ENCODE results near the gene MGAT5.

Gene MGAT5

DNA sequence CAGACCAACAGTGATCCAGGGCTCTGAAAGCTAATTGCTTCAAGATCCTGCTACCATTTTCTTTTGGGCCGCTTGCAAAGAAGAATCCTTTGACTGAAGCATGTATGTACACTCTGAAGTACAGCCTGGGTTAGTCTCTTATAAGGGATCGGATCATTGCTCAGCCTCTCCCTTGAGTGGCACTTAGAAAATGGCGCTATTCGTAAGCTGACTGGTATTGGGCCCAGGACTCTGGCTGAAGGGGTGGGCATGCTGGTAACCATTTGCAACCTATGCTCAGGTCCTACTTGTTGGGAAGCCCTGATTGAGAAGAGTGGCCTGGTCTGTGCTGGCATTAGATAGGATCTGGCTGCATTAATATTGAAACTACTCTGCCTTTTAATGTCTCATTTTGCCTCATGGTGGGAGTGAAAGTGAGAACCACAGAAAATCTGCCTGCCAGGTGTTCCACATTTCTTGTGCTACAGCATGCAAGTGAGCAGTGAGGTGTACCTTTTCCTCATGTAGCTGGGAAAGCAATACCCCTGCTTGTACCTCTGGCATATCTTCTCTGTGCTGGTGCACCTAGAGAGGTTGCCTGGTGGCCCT lies 661 bp upstream of the MGAT5 start:
- DNase-seq (ENCODE audit: low read depth in 1 of 2, low spot score in 1 of 2): no peak

DNA sequence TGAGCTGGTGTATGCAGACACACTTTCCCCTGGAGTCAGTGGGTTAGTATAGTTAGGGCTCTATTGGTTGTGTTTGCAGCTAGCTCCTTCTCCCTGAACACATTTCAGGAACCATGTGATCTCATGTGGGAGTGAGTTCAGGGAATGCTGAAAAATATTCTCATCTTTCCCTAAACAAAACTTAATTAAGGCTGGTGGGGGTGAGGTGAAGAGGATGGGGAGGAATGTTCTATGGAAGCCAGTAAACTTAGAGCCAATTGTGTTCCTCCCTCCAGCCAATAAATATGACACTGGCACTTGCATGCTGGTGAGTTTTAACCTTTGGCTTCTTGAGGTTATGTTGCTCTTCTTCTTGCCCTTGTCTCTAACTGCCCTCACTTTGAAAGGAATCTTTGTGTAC lies 952 bp downstream of the MGAT5 start:
- DNase-seq (ENCODE audit: low read depth in 1 of 2, low spot score in 1 of 2): no peak

DNA sequence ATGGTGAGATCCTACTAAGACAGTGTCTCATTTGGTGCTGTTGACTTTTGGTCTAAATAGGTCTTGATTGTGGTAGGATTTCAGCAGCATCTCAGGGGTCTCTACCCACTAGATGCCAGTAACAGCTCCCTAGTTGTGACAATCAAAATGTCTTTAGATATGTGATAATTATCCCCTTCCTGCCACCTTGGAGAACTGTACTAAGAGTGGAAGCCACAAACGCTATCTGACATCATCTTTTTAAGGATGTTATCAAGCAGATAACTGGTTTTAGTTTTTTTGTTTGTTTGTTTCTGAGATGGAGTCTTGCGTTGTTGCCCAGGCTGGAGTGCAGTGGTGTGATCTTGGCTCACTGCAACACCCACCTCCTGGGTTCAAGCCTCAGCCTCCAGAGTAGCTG lies 3.1 kb downstream of the MGAT5 start:
- DNase-seq (ENCODE audit: low read depth in 1 of 2, low spot score in 1 of 2): no peak

DNA sequence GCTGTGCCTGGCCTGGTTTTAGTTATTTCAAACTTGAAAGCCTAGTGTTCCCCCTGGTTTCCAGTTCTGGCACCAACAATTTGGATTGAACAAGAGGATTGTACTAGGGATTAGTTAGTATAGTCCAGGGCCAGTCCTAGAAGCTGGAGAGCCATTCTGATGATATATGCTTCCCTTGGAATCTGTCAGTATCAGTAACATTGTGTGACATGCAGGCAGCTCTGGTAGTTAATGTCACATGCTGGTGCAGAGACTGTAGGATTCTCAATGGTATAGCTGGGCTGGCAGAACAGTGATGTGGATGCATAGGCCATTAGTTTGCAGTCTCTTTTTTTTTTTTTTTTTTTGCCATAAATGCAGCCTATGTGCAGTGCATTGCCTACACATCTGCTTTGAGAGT lies 3.6 kb downstream of the MGAT5 start:
- DNase-seq (ENCODE audit: low read depth in 1 of 2, low spot score in 1 of 2): no peak

DNA sequence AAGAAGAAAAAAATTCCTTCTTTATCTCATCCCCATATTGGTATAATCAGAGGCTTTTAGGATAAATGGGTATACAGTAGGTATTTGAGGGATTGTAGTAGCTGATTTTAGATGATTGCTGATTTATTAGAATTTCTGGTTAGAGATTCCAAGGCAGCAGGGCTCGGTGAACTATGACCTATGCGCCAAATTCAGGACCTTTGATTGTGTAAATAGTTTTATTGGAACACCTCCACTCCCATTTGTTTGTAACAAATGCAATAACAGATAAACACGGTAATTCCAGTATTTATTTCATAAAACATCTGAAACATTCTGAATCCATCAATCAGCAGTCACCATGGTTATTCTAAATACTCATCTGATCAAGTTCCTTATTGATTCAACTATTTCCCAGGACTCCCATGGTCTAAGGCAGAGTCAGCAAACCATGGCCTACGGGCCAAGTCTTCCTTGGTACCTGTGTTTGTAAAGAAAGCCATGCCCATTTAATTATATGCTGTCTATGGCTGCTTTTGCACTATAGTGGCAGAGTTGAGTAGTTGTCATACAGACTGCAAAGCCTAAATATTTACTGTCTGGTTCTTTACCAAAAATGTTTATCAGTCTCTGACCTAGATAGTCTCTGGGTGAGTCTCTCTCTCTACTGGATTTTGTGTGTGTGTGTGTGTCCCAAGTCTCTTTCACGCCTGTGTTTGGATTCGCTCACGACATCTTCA lies 4.3 kb downstream of the MGAT5 start:
- DNase-seq (ENCODE audit: low read depth in 1 of 2, low spot score in 1 of 2): no peak

DNA sequence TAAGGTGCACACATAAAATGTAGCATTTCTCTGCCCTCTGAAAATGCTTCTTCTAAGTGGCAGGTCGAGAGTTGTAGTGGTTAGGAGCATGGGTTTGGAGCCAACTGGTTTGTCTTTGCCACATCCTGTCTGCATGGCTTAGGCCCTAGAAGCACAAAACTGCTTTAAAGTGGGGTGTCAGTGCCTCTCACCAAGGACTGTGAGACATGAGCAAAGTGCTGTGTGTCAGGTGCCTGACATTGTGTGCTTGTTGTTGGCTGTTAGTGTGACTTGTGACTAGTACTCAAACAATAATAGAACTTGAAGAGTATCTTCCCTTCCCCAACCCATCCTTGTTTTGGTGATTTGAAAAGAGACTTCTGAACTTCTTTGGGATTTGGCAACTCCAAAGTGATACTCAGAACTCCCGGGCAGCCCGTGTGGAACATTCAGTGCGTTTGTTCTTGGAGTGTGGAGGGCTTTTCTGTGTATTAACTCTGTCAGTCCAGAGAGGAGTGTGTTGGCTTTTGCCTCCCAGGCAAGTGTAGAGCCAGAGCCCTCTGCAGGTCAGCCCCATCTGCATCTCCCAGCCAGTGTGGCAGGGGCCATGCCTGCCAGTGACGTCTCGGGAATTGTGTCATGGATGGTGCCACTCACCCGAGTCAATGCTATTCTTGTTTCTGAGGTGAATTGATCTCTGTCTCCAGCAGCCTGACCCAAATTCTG lies 5.0 kb downstream of the MGAT5 start:
- no peak for DNase-seq (ENCODE audit: low read depth in 1 of 2, low spot score in 1 of 2)

DNA sequence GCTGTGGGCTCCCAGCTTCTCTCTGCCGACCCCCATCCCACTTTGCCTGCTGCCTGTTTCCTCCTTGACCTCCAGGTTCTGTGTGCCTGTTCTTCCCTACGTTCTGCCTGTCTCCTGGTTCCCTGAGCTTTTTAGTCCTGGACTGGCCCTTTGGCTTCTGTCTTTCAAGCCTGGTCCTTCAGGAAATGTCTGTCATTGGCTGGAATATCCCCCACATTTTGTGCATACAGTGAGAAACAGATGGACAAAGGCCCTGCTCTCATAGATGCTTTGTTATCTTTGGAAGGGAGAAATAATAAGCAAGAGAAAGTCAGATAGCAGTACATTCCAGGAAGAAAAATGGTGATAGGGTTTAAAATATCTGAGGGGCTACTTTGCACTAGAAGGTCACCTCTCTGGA lies 5.7 kb downstream of the MGAT5 start:
- DNase-seq (ENCODE audit: low read depth in 1 of 2, low spot score in 1 of 2): no peak

DNA sequence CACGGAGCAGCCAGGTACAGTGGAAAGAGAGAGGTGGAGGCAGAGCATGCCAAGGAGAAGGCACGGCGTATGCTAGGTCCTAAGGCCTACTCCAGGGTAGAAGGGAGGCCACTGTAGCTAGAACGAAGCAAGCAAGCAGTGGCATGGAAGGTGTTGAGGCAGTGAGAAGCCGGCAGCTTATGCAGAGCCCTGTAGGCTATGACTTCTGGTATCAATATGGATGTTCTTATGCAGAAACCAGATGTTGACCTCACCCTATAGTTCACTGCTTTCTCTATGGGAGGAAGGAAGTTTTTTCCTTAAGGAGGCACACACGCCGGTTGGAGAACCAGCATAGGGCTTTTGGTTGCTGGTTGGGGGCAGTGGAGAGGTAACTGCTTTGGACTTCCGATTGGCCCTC lies 6.1 kb downstream of the MGAT5 start:
- no peak for DNase-seq (ENCODE audit: low read depth in 1 of 2, low spot score in 1 of 2)

DNA sequence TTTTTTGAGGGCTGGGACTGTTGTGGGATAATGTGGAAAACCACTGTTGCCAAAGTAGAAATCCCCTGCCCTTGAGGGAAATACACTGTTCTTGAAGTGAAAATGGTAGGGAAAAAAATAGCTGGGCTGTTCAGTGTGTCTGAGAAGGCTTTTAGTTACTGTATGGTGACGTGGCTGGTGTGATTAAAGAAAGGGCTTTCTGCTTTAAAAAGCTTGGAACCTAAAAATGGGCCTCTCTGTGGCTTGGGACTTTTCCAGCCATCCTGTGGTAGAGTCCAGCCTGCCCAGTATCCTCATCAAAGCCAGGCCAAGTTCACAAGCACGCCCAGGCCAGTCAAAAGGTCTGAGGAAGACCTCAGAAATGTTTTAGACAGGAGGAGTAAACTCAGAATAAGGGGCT lies 6.8 kb downstream of the MGAT5 start:
- no peak for DNase-seq (ENCODE audit: low read depth in 1 of 2, low spot score in 1 of 2)

DNA sequence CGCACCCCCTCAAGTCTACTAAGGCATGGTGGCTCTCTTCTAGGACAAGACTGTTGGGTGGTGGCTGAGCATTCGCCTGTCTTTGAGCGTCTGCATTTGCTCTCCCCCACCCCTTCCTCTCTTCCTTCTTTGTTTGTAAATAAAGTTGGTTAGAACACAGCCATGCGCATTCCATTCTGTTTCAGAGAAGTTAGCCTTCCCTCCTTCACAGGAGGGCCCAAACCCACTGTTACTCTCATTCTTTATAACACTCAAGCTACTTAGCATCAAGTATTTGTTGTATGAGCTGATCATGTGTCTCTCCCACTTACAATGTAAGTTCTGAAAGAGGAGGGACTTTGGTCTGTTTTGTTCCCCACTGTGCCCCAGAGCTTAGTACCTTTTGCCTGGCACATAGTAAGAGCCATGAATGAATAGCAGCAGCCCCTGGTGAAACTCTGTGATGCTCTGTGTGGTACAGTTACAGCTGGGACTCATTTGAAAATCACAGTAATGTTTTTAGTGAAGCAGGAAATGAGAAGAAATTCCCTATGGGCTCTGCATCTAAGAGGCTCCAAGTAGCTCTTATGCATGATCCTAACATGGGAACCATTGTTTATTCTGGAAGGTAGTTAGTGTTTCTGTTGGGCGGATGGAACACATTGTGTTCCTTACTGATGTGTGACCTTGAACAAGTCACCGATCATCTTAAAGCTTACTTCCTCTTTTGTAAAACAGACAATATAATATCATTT lies 7.7 kb downstream of the MGAT5 start:
- no peak for DNase-seq (ENCODE audit: low read depth in 1 of 2, low spot score in 1 of 2)

DNA sequence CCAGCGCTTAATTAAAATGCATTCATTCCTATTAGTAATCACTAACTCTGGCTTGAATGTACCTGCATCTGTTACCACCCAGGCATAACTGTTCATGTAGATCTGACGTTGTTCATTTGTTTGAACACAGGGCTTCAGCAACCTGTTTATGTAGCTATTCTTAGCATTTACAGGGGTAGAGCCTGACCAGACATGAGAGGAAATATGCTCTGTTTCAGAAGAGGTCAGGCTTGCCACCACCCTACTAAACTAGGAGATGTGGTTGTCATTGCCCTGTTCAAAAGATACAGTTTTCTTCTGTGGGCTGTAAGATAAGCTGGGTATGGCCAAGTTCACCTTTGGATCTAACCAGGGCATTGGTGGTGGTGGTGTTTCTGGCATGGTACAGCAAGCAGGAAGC lies 8.8 kb downstream of the MGAT5 start:
- no peak for DNase-seq (ENCODE audit: low read depth in 1 of 2, low spot score in 1 of 2)

DNA sequence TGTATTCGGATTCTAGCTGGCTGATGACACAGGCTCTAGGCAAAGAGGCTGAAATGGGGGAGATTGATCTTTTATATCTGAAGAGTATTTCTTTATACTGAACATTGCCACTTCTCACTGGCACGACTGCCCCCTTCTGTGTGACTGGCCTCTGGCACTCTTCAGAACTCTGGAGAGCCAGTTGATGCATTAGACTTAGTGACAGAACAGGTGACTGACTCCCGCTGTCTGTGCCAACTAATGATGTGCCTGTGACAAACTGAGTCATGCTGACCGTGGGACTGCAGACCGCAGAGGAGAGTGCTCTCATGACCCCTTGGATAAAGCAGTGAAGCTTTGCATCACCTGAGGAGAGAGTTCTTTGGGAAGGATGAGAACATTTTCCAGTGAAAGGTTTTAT lies 14.4 kb downstream of the MGAT5 start:
- DNase-seq (ENCODE audit: low read depth in 1 of 2, low spot score in 1 of 2): no peak

DNA sequence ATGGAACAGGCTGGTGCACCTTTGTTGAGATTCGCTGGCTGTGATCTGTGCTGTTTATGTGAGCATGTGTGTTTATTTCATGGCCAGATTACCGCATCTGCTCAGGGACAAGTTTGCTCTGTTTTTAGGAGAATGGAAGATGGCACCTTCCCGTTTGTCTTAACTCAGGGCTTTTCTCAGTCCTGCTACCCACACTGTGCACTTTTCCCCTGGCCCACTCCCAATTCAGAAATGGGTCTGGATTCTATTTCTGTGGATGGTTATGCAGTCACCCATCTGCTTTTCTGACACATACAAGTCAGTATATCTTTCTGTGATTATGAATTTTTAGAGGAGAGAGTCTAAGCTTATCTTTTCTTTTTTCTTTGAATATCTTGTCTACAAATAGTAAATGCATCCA lies 15.4 kb downstream of the MGAT5 start:
- no peak for DNase-seq (ENCODE audit: low read depth in 1 of 2, low spot score in 1 of 2)

DNA sequence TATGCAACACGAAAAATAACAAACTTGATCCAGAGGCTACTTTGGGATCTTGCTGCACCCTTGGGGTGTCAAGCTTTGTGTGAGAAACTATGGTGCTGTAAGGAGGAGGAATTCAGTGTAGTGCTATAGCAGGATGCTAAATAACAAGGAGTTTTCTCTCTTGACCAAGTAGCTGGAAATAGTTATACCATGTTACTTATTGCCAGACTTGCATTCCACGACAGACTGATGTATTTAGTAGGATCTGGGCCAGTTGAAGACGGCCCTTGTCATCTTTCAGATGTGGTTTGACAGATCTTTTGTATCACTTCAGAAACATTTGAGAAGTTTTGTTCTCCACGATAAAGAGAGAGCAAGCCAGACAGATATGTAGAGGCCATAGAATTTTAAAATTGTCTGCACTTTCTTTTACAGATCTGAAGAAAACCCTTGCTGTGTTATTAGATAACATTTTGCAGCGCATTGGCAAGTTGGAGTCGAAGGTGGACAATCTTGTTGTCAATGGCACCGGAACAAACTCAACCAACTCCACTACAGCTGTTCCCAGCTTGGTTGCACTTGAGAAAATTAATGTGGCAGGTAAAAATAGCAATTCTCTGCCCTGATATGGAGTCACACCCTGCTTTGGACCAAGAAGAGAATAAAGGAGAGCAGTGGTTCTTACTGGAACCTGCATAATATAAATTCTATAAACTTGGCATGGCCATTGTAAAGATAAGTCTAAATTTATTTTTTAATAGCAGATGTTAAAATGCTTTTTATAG lies 16.3 kb downstream of the MGAT5 start:
- no peak for DNase-seq (ENCODE audit: low read depth in 1 of 2, low spot score in 1 of 2)

DNA sequence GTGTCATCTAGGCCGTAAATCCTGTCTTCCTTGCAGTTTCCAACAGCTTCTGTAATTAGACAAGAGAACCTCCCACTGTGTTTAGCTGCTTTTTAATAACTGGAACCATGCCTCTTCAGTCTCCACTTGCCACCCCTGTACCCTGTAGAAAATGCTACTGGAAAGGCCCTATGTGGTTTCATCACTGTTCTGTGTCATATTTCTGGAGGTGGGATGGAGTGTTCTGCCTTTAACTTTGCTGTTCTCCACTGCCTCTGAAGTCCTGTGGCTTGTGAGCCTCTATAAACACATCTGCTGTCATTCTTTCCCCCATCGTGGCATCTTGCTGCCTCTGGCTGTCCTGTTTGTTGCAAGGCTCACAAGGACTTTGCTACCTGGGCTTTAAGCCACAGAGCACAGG lies 17.9 kb downstream of the MGAT5 start:
- no peak for DNase-seq (ENCODE audit: low read depth in 1 of 2, low spot score in 1 of 2)

DNA sequence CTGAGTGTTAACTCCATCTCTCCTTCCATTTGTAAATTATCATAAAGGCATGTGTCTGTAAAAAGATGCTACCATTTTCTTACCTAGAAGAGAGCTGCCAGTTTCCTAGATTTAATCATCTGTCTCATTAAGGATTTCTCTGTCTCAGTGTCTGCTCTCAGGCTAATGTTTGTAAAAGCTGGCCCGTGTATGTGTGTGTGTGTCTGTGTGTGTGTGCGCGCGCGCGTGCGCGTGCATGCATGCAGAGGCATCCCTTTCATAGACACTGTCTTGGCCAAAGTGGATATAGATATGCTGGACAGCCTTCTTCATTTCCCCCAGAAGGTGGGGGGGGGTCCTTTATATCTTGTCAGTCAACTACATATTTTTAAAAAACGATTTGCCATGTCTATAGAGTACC lies 18.9 kb downstream of the MGAT5 start:
- DNase-seq (ENCODE audit: low read depth in 1 of 2, low spot score in 1 of 2): no peak

DNA sequence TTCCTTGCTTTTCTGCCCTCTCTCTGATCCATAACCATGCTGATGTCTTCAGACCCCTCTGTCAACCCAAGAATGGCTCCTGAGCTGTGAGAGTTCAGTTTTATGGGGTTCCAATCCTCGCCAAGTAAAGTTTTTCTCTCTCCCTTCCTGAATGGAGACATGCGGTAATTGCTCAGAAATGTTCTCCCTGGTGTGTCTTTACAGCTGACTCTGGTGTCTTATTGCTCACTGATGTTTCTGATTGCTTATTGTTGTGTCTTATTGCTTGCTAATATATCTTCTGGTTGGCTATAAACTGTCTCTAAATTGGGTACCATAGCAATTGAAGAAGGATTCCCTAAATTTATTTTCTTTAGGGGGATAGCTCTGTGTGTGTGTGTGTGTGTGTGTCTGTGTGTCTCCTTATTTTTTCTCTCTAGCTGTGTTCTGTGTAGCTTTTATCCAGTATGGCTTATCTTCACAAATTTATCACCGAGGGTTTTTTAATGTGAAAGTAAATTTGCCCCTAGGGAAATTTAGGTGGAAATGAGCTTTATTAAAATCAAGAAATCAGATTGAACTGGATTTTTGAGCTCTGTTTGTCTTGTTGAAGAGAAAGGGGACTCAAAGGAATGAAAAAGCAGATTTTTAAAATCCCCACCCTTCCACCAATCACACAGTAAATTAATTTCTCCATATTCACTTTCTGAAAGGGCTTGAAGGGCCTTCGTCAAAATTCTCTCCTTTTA lies 19.5 kb downstream of the MGAT5 start:
- no peak for DNase-seq (ENCODE audit: low read depth in 1 of 2, low spot score in 1 of 2)

DNA sequence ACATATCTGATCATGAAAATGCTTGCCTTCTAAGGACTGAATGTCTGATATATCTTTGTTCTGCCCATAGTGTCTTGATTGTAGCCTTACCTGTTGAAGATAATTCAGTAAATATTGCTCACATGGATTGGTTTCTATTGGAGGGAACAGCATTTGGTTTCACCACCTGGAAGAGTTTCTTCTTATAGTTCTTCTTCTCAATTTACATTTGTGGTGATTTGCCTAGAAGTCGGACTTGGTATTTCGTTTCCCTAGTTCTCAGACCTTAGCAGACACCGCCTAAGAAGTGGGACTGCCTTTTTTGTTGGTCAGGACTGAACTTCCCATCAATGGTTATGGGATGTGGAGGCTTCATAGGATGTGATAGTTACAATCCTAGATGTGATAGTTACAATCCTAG lies 20.2 kb downstream of the MGAT5 start:
- DNase-seq (ENCODE audit: low read depth in 1 of 2, low spot score in 1 of 2): no peak

DNA sequence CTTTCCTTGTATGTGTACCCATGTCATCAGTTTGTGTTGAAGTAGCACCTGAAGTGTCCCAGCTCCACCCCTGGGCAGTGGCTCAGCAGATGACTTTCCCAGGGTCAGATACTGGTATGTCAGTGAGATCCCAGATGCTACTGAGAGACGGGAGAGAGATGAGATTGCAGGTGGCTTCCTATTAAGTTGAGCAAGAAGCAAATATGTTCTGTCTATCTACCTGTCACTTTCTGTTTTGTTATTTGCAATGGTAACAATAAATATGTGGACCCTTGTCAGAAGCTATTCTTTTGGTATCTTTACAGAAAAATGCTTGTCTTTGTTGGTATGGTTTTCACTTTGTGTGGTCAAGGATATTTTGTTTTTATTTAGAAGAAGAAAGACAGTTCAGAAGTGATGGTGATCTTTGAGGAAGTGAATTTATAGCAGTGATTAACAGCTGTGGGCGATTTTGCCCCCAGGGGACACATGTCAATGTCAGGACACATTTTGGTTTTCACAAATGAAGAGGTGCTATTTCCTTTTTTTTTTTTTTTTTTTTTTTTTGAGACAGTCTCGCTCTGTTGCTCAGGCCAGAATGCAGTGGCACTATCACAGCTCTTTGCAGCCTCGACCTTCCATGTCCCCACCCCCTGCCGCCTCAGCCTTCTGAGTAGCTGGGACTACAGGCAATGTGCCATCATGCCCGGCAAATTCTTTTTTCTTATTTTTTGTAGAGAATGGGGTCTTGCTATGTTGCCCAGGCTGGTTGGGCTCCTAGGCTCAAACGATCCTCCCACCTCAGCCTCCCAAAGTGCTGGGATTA lies 21.4 kb downstream of the MGAT5 start:
- DNase-seq (ENCODE audit: low read depth in 1 of 2, low spot score in 1 of 2): no peak

Data from activated CD4-positive, alpha-beta T cell treated with anti-CD3 and anti-CD28 coated beads, Interleukin-2, amount 50 U/mL, for 24 hours (primary cell).